ENCODE measurements around the gene PCDHGC4. TPM values are rescaled to one million over a fixed set of nuclear protein-coding genes. Genes with fewer than 3 reads are reported as not detected.

The PCDHGC4 gene
- total RNA-seq, 3 donors from 2014 or later: 2.6 to 6.2 (median 6.0) TPM

GRCh38 chr5:141486091-141486490 is 1.3 kb downstream of the PCDHGC4 start:
- intact Hi-C loops (cut with DNase I; ENCODE audit: low total_unique reads): loop anchor here (1.0 kb wide), 1 partner anchor 26 kb away; no protein-coding TSS in a partner anchor
- DNase-seq (ENCODE audit: low spot score in 2 of 2): no peak
- Histone ChIP-seq H3K27me3 (no peaks in the 10 kb centered on the region), H3K36me3 (no peaks in the 10 kb centered on the region), H3K27ac (no peak overlapping the region), H3K4me3 (no peak overlapping the region), H3K9me3 (no peaks in the 10 kb centered on the region), H3K4me1 (peaks cover 0 to 6% of the 10 kb centered on the region in 2 donors)
- no peak for TF ChIP-seq POLR2AphosphoS5 (IDR thresholded peaks at IDR 0.05)
- TF ChIP-seq POLR2A (IDR thresholded peaks at IDR 0.05): no peak
- TF ChIP-seq CTCF (IDR thresholded peaks at IDR 0.05): no peak

GRCh38 chr5:141487131-141487530 is 2.3 kb downstream of the PCDHGC4 start:
- Histone ChIP-seq H3K4me3 (no peak overlapping the region), H3K9me3 (no peaks in the 10 kb centered on the region), H3K36me3 (no peaks in the 10 kb centered on the region), H3K27ac (no peak overlapping the region), H3K4me1 (peaks cover 0 to 6% of the 10 kb centered on the region in 2 donors), H3K27me3 (no peaks in the 10 kb centered on the region)
- DNase-seq (ENCODE audit: low spot score in 2 of 2): no peak
- intact Hi-C loops (cut with DNase I; ENCODE audit: low total_unique reads): no loop called here
- TF ChIP-seq POLR2AphosphoS5 (IDR thresholded peaks at IDR 0.05): no peak
- TF ChIP-seq POLR2A (IDR thresholded peaks at IDR 0.05): no peak
- TF ChIP-seq CTCF (IDR thresholded peaks at IDR 0.05): no peak

GRCh38 chr5:141488591-141489561 is 4.0 kb downstream of the PCDHGC4 start, which contains the start of gene PCDHGC5:
Gene PCDHGC5 (plus strand): TSS chr5:141489081. CDS start chr5:141489241, 160 bp downstream.
- Histone ChIP-seq H3K9me3 (no peaks in the 10 kb centered on the region), H3K4me3 (no peak within 1 kb of the TSS), H3K36me3 (no peaks in the 10 kb centered on the region), H3K27me3 (no peaks in the 10 kb centered on the region), H3K27ac (peak within 1 kb of the TSS in 1 of 2 donors; percentile 32), H3K4me1 (peaks cover 0 to 4% of the 10 kb centered on the region in 2 donors)
- DNase-seq (ENCODE audit: low spot score in 2 of 2): no peak
- intact Hi-C loops (cut with DNase I; ENCODE audit: low total_unique reads): no loop called here
- TF ChIP-seq CTCF (IDR thresholded peaks at IDR 0.05) (no peak), POLR2A (IDR thresholded peaks at IDR 0.05) (no peak), POLR2AphosphoS5 (IDR thresholded peaks at IDR 0.05) (no peak)

GRCh38 chr5:141489841-141490240 is 5.0 kb downstream of the PCDHGC4 start:
- H3K9me3 ChIP-seq: no peaks in the 10 kb centered on the region
- H3K36me3 ChIP-seq: no peaks in the 10 kb centered on the region
- TF ChIP-seq POLR2AphosphoS5 (IDR thresholded peaks at IDR 0.05) (no peak), CTCF (IDR thresholded peaks at IDR 0.05) (no peak), POLR2A (IDR thresholded peaks at IDR 0.05) (no peak)
- no peak overlapping the region for H3K27ac ChIP-seq
- no peaks in the 10 kb centered on the region for H3K4me1 ChIP-seq
- DNase-seq (ENCODE audit: low spot score in 2 of 2): no peak
- no peaks in the 10 kb centered on the region for H3K27me3 ChIP-seq
- H3K4me3 ChIP-seq: no peak overlapping the region
- intact Hi-C loops (cut with DNase I; ENCODE audit: low total_unique reads): no loop called here

GRCh38 chr5:141490271-141490670 is 5.4 kb downstream of the PCDHGC4 start:
- no peaks in the 10 kb centered on the region for H3K9me3 ChIP-seq
- intact Hi-C loops (cut with DNase I; ENCODE audit: low total_unique reads): no loop called here
- no peaks in the 10 kb centered on the region for H3K36me3 ChIP-seq
- no peak overlapping the region for H3K27ac ChIP-seq
- no peak for DNase-seq (ENCODE audit: low spot score in 2 of 2)
- H3K4me3 ChIP-seq: no peak overlapping the region
- no peaks in the 10 kb centered on the region for H3K4me1 ChIP-seq
- TF ChIP-seq CTCF (IDR thresholded peaks at IDR 0.05) (no peak), POLR2A (IDR thresholded peaks at IDR 0.05) (no peak), POLR2AphosphoS5 (IDR thresholded peaks at IDR 0.05) (no peak)
- no peaks in the 10 kb centered on the region for H3K27me3 ChIP-seq
